ENCODE data around the gene STK32A.

Gene STK32A

GRCh38 chr5:147267082-147267832, 32.4 kb downstream of the STK32A start:
- Histone ChIP-seq H3K9me3 (ENCODE audit: insufficient read depth, low read depth, low read length) (no peaks in the 10 kb centered on the region), H4K20me1 (ENCODE audit: insufficient read depth, low read length, poor library complexity, severe bottlenecking) (no peaks in the 10 kb centered on the region), H3K9me2 (replicated peaks; ENCODE audit: low read depth, low read length) (no peaks in the 10 kb centered on the region), H3K79me2 (ENCODE audit: insufficient read depth, low read length) (no peaks in the 10 kb centered on the region), H3K36me3 (ENCODE audit: insufficient read depth, low read length) (no peaks in the 10 kb centered on the region), H3K9ac (ENCODE audit: low read depth, low read length, poor library complexity, severe bottlenecking) (no peak overlapping the region), H3F3A (ENCODE audit: low read depth) (no peaks in the 10 kb centered on the region), H3K4me3 (ENCODE audit: low read length, poor library complexity, severe bottlenecking) (no peak overlapping the region), H3K4me1 (ENCODE audit: insufficient read depth, low read length, poor library complexity, severe bottlenecking) (no peaks in the 10 kb centered on the region), H3K27me3 (ENCODE audit: insufficient read depth, low read length, poor library complexity, severe bottlenecking) (no peaks in the 10 kb centered on the region), H3K4me2 (ENCODE audit: low read depth, low read length, poor library complexity, severe bottlenecking) (no peak overlapping the region), H2AFZ (ENCODE audit: low read length) (no peak overlapping the region)
- TF ChIP-seq CTCF (conservative IDR thresholded peaks at IDR 0.05; ENCODE audit: low read length), result no peak
- TF ChIP-seq EZH2phosphoT487 (IDR thresholded peaks at IDR 0.05; ENCODE audit: borderline replicate concordance), result no peak

- Histone ChIP-seq H3K4me1 (ENCODE audit: insufficient read depth, low read length, poor library complexity, severe bottlenecking) (no peaks in the 10 kb centered on the region), H4K20me1 (ENCODE audit: insufficient read depth, low read length, poor library complexity, severe bottlenecking) (no peaks in the 10 kb centered on the region), H3K9me3 (ENCODE audit: insufficient read depth, low read depth, low read length) (no peaks in the 10 kb centered on the region), H3K27me3 (ENCODE audit: insufficient read depth, low read length, poor library complexity, severe bottlenecking) (no peaks in the 10 kb centered on the region), H3K4me3 (ENCODE audit: low read length, poor library complexity, severe bottlenecking) (no peak overlapping the region), H3K9me2 (replicated peaks; ENCODE audit: low read depth, low read length) (no peaks in the 10 kb centered on the region), H3K79me2 (ENCODE audit: insufficient read depth, low read length) (no peaks in the 10 kb centered on the region), H2AFZ (ENCODE audit: low read length) (no peak overlapping the region), H3K9ac (ENCODE audit: low read depth, low read length, poor library complexity, severe bottlenecking) (no peak overlapping the region), H3K36me3 (ENCODE audit: insufficient read depth, low read length) (no peaks in the 10 kb centered on the region), H3K4me2 (ENCODE audit: low read depth, low read length, poor library complexity, severe bottlenecking) (no peak overlapping the region), H3F3A (ENCODE audit: low read depth) (no peaks in the 10 kb centered on the region)
- TF ChIP-seq CTCF (conservative IDR thresholded peaks at IDR 0.05; ENCODE audit: low read length), result no peak
- no peak for TF ChIP-seq EZH2phosphoT487 (IDR thresholded peaks at IDR 0.05; ENCODE audit: borderline replicate concordance)
These were observed 41.7 kb downstream of the STK32A start for GRCh38 chr5:147276497-147276896.

- Histone ChIP-seq H3K27me3 (ENCODE audit: insufficient read depth, low read length, poor library complexity, severe bottlenecking) (no peaks in the 10 kb centered on the region), H3K9me2 (replicated peaks; ENCODE audit: low read depth, low read length) (no peaks in the 10 kb centered on the region), H4K20me1 (ENCODE audit: insufficient read depth, low read length, poor library complexity, severe bottlenecking) (no peaks in the 10 kb centered on the region), H3K79me2 (ENCODE audit: insufficient read depth, low read length) (no peaks in the 10 kb centered on the region), H3K9me3 (ENCODE audit: insufficient read depth, low read depth, low read length) (no peaks in the 10 kb centered on the region), H3K36me3 (ENCODE audit: insufficient read depth, low read length) (no peaks in the 10 kb centered on the region), H3K4me2 (ENCODE audit: low read depth, low read length, poor library complexity, severe bottlenecking) (no peak overlapping the region), H2AFZ (ENCODE audit: low read length) (no peak overlapping the region), H3K4me1 (ENCODE audit: insufficient read depth, low read length, poor library complexity, severe bottlenecking) (no peaks in the 10 kb centered on the region), H3K9ac (ENCODE audit: low read depth, low read length, poor library complexity, severe bottlenecking) (no peak overlapping the region), H3F3A (ENCODE audit: low read depth) (no peaks in the 10 kb centered on the region), H3K4me3 (ENCODE audit: low read length, poor library complexity, severe bottlenecking) (no peak overlapping the region)
- TF ChIP-seq EZH2phosphoT487 (IDR thresholded peaks at IDR 0.05; ENCODE audit: borderline replicate concordance) (no peak), CTCF (conservative IDR thresholded peaks at IDR 0.05; ENCODE audit: low read length) (no peak)
These were observed 51.5 kb downstream of the STK32A start for GRCh38 chr5:147286296-147286695.

Measured in Loucy (cell line).